HG03196 (cell line): Measurements from ENCODE around the gene EIF2B1.
A peak's percentile ranks its signal among the peaks of the same experiment; 100 is the strongest.
"Not testable (repeated sequence)": the region's sequence is repeated elsewhere in the genome, so short reads cannot be mapped to it uniquely, and the experiment has no call there.

Source experiments
- ATAC-seq: cut with Tn5 transposase; IDR thresholded peaks from one replicate; pipeline ENCODE4 v1.9.1; 2021; ENCODE audit not compliant: unreplicated experiment

Gene EIF2B1

GRCh38 chr12:123621101-123621500, 12.4 kb downstream of the EIF2B1 start:
- ATAC-seq, result no peak

GRCh38 chr12:123617580-123617979, 15.9 kb downstream of the EIF2B1 start:
- no peak for ATAC-seq

DNA sequence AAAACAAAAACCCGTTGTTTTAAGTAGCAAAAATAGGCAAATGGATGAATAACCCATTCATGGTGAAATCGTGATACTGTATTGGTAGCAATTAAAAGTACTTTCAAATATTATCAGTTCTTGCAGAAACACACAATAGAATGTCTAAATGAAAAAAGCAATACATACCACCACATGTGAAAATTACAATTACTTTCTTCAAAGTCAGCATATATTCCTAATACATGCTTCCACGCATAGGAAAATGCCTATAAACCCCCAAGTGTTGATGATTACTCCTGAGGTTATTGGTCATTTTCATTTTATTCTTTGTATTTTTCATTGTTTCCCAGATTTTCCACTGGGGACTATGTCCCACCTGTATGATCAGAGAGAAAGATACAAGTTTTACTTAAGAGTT, 16.3 kb downstream of the EIF2B1 start:
- ATAC-seq, result no peak

GRCh38 chr12:123614531-123614930, 19.0 kb downstream of the EIF2B1 start:
- ATAC-seq, result no peak

DNA sequence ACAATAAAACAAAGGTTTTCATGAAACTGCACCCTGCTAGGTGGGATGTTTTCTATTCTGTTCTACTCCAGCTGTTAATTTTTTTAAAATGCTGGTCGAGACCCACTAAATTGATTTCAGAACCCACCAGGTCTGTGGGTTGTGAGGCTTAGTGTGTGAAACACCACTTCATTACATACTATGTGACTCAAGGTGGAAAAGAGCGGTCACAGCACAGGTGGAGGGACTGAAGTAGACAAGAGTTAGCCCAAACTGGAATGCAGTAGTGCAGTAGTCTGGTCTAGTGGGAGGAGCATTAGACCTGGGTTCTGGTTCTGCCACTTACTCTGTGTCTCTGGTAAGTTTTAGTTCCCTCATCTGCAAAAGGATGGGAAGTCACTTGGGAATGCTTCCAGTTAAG, 19.4 kb downstream of the EIF2B1 start:
- ATAC-seq, result no peak

DNA sequence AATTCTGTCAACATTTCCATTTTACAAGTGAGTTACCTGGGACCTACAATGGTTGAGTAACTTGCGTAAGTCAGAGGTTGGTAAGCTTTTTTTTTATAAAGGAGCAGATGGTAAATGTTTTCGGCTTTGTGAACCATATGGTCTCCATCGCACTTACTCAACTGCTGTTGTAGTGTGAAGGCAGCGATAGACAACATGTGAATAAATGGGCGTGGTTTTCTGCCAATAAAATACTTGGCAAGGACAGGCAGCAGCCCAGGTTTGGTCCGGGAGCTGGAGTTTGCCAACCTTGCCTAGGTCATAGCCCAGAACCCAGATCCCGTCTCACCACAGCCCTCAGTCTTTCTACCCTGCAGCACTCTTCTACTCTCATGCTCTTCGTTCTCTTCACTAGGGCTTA, 25.3 kb downstream of the EIF2B1 start:
- ATAC-seq, result no peak

- ATAC-seq, result no peak
Measured at GRCh38 chr12:123607756-123608155, 25.7 kb downstream of the EIF2B1 start.

DNA sequence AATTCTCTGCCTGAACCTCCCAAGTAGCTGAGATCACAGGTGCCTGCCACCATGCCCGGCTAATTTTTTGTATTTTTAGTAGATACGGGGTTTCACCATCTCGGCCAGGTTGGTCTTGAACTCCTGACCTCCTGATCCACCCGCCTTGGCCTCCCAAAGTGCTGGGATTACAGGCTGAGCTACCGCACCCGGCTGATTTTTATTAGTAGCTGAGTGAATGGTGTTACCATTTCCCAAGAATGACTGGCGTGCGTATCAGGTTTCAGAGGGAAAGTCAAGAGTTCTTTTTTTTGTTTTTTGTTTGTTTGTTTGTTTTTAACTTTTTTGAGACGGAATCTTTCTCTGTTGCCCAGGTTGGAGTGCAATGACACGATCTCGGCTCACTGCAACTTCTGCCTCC, 30.0 kb downstream of the EIF2B1 start:
- not testable (repeated sequence) for ATAC-seq

DNA sequence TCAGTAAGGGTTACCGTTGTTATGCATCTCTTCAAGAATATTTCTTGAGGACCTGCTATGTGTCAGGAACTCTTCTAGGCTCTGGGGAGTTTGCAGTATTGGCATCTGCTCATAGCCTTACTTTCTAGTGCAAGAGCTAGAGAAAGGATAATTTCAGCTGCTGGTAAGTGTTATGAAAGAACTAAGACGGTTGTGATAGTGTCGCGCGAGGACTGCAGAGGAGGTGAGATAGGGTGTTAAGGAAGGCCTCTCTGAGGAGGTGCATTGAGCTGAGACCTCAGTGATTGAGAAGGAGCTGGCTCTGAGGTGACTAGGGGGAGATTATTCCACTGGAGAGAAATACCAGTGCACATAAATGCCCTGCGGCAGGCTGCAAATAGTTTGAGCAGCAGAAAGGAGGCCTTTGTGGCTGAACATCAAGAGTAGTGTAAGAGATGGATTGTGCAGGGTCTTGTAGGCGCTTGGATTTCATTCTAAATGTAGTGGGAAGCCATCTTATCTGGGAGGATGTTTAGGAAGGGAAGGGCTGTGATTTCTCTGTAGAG, 30.8 kb downstream of the EIF2B1 start:
- ATAC-seq, result peak; percentile 14

- peak; percentile 78 for ATAC-seq
Measured at GRCh38 chr12:123601602-123602489, 31.6 kb downstream of the EIF2B1 start, which contains the start of gene DDX55. Gene DDX55 (plus strand): TSS chr12:123602099. CDS start chr12:123602149, 50 bp downstream.

DNA sequence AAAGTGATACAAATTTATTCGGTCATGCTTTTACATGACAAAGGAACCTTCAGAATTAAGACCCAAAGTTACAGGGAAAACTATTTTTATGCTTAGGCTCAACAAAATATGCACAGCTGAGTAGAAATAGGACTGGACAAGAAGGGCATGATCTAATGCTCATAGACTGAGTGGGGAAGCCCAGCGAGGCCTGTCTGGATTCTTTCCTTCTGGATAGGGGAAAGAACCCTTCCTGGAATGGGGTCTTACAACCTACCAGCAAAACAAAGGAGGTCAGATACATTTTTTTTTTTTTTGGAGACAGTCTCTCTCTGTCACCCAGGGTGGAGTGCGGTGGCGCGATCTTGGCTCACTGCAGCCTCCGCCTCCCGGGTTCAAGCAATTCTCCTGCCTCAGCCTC, 33.8 kb downstream of the EIF2B1 start:
- no peak for ATAC-seq

DNA sequence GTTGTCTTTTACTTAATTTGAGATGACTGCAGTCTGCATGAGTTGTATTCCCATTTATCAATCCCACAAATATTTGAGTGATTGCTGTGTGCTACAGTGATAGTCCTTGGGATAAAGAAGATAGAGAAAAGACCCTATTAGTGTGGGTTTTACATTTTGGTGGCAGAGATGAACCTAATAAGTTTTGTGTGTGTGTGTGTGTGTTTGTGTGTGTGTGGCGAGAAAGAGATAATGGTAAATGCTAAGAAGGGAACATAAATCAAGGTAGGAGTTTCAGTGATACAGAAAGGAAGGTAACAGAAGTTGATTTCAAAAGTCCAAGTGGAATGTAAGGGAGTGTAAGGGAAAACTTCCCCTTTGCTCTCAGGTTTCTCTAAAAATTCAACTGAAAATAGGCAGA, 34.2 kb downstream of the EIF2B1 start:
- ATAC-seq, result no peak

DNA sequence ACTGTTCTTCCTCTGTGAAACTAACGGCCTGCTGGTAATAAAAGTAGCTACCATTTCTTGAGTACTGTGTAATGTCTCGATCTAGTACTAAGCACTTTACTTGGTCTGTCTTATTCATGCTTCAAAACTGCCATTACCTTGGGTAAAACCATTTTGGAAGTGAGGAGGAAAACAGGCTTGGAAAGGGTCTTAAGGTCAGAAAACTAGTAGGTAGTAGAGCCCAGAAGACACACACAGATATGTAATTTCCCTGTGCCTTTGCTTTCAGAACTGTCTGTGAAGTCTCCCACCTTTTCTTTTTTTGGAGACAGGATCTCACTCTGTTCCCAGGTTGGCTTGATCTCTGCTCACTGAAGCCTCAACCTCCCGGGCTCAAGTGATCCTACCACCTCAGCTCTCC, 35.0 kb downstream of the EIF2B1 start:
- ATAC-seq, result no peak

DNA sequence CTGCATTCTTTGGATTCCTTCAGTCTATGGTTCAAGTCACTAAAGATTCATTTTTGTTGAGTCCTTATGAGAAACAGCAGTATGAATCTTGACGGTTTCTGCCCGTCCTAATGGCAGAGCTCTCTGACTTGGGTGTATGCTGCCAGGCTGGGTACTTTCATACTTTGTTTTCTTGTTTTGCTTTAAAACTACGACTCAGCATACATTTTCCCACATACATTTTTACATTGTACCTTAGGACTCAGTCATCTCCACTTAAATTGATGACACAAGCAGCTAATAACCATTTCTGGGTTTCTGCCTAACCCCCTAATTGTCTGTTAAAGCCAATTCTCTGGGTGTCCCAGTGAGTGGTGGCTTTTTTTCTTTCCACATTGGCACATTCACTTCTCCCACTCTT, 36.4 kb downstream of the EIF2B1 start:
- no peak for ATAC-seq

DNA sequence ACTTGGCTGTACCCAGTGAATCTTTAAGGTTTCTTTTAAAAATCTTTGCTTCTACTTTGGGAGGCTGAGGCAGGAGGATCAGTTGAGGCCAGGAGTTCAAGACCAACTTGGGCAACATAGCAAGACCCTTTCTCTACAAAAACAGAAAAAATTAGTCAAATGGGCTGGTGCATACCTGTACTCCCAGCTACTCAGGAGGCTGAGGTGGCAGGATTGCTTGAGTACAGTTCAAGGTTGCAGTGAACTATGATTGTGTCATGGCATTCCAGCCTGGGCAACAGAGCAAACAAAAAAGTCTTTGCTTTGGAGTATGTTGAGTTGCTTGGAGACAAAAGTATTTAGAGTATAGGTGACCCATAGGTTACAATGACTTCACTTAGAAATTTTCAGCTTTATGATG, 37.8 kb downstream of the EIF2B1 start:
- ATAC-seq, result no peak

DNA sequence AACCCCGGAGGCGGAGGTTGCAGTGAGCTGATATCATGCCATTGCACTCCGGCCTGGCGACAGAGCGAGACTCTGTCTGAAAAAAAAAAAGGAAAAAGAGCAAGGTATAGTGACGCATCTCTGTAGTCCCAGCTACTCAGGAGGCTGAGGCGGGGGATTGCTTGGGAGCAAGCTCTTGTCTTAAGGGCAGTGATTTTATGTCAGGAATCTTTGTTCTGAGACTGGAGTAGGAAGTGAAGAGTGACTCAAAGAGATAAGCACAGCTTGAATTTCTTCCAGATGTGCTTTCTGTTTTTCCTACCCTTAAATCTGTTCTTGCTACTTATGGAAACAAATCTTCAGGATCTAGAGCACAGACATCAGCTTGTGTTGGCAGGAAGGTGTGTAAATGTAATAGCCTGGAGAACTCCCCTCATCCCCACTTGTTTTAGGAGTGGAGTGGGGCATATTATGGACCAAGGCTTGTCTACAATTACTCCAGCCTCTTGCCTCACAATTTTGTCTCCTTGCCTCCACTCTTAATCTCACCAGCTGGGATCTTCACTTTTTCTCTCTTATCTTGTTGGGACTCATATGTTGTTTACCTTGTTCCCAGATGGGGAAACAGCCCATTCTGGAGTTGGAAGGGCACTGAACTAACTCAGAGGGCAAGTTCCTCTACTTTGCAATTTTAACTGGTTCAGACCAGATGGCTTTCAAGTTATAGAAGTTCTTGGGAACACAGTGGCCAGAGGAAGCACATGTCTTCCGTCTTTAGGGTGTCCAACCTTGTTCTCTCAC, 41.6 kb downstream of the EIF2B1 start:
- no peak for ATAC-seq

GRCh38 chr12:123580772-123581171, 52.7 kb downstream of the EIF2B1 start:
- ATAC-seq, result no peak

DNA sequence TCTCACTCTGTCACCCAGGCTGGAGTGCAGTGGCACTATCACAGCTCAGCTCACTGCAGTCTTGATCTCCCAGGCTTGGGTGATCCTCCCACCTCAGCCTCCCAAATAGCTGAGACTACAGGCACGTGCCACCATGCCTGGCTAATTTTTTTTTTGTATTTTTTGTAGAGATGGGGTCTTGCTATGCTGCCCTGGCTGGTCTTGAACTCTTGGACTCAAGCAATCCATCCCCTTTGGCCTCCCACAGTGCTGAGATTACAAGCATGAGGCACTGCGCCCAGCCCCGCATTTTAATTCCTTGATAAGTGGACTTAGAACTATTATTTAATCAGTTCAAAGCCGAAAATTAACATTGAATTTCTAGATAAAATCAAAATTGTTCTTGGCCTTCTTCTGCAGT, 54.7 kb downstream of the EIF2B1 start:
- not testable (repeated sequence) for ATAC-seq

DNA sequence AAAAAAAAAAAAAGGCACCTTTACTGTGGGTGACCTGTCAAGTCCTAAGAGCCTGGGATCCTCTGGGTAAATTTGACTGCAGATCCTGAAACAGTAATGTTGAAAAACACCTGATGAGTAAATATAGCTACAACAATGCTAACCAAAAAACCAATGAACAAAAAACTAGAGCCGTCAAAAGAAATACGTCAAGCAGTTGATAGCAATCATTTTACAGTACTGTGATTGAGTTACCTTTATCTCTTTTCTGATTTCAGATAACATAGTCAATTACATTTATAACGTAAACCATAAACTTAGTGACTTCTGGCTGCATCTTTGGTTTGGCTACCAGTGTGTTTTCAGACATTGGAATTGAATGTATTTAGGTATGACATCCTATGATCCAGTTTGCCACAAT, 55.2 kb downstream of the EIF2B1 start:
- no peak for ATAC-seq

GRCh38 chr12:123576611-123577010, 56.9 kb downstream of the EIF2B1 start:
- no peak for ATAC-seq

DNA sequence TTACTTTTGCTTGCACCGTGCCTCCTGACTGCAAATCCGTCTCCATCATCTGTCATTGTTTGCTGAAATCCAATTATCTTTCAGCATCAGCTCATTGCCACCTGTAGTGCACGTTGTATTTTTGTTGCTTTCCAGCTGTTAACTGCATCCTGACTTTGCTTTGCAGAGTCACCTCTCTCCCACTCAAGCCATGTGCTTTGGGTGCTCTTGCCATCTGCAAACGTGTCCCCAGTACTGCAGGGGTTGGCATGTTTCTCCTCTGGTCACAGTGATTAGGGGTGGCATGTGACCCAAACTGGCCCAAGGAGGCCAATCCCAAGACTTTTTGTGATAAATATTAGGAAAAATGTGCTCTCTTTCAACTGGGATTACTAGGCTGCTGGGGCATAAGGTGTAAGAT, 59.6 kb downstream of the EIF2B1 start:
- no peak for ATAC-seq

DNA sequence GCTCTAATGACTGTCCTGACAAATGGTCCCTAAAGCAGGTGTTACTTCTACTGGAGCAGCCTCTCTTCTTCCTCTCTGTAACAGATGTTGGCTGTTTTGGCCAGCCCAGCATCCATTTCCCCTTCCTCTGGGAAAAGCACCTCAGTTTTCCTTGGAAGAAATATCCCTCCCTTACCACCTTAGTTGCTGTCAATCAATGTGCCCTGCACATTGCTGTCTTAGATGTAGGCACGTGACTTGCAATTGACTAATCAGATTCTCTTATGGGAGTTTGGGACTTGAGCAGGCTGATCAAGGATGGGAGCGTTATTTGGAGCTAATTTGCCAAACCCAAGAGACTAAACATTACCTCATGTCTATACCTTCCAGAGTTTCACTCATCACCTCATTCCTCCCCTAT, 61.1 kb downstream of the EIF2B1 start:
- ATAC-seq, result no peak
